H1 (cell line): ENCODE results near the gene C5. TPM values are rescaled to one million over a fixed set of nuclear protein-coding genes. Genes with fewer than 3 reads are reported as not detected.

Experiments used
- CTCF ChIA-PET: fragments of 300-600 bp; sonication (Branson Sonifier 250); formaldehyde crosslinking; loops from one replicate; lab custom pipeline; 2021; ENCODE audit not compliant: partially characterized antibody; lab: Charles Lee
- POLR2A ChIA-PET: fragments of 300-600 bp; sonication (Branson Sonifier 250); formaldehyde crosslinking; loops from one replicate; lab custom pipeline; 2021; ENCODE audit warnings: inconsistent platforms; ENCODE audit not compliant: partially characterized antibody; lab: Charles Lee
- DNase-seq, 2 experiments: peaks; one replicate each; pipeline versions ENCODE4 v3.0.0 to v3.0.0-alpha.2; 2010 to 2022; ENCODE audit warnings: low spot score in 2 of 2, low read depth in 1 of 2, mixed read lengths in 1 of 2
- FAIRE-seq: peaks from 2 replicates; lab custom pipeline; 2011; peaks lifted over from hg19 to GRCh38; lab: Jason Lieb, UNC
- H2AFZ ChIP-seq: 2 replicates; pipeline ENCODE4 v1.8.1; 2012; ENCODE audit warnings: low read length, inconsistent platforms
- H2AK5ac ChIP-seq: 2 replicates; pipeline ENCODE4 v1.6.1; 2013; ENCODE audit warnings: low read depth, low read length
- H2BK120ac ChIP-seq: replicated peaks from 2 replicates; pipeline ENCODE3; 2013; ENCODE audit warnings: low read depth, low read length, inconsistent platforms
- H2BK12ac ChIP-seq: 2 replicates; pipeline ENCODE4 v1.6.1; 2013; ENCODE audit warnings: low read depth, low read length
- H2BK15ac ChIP-seq: 2 replicates; pipeline ENCODE4 v1.6.1; 2013; ENCODE audit warnings: low read length
- H2BK20ac ChIP-seq: 2 replicates; pipeline ENCODE4 v1.6.1; 2013; ENCODE audit warnings: low read length
- H2BK5ac ChIP-seq: 2 replicates; pipeline ENCODE4 v1.6.1; 2013; ENCODE audit warnings: low read depth, low read length
- H3K14ac ChIP-seq: 2 replicates; pipeline ENCODE4 v1.6.1; 2013; ENCODE audit warnings: inconsistent platforms; ENCODE audit not compliant: insufficient read length
- H3K18ac ChIP-seq: 2 replicates; pipeline ENCODE4 v1.6.1; 2013; ENCODE audit warnings: low read length; ENCODE audit errors: extremely low read depth
- H3K23ac ChIP-seq: 2 replicates; pipeline ENCODE4 v1.6.1; 2013; ENCODE audit warnings: inconsistent platforms; ENCODE audit not compliant: insufficient read length
- H3K23me2 ChIP-seq: 2 replicates; pipeline ENCODE4 v1.6.1; 2013; ENCODE audit warnings: low read depth, low read length
- H3K27ac ChIP-seq: 2 replicates; pipeline ENCODE4 v1.6.1; 2011; ENCODE audit warnings: low read depth, low read length, inconsistent platforms
- H3K27me3 ChIP-seq, 4 experiments: replicated peaks in 1 of 4; 1 replicate in 1 of 4; 2 replicates in 3 of 4; pipeline versions ENCODE4 v1.6.1 to v1.8.1; 2011 to 2013; ENCODE audit warnings: low read length in 3 of 4, mild to moderate bottlenecking in 3 of 4, inconsistent platforms in 2 of 4, mixed read lengths in 2 of 4, moderate library complexity in 1 of 4; ENCODE audit not compliant: control insufficient read depth in 3 of 4, insufficient read depth in 3 of 4; ENCODE audit errors: extremely low read depth in 1 of 4
- H3K36me3 ChIP-seq, 4 experiments: 2 replicates each; pipeline versions ENCODE4 v1.6.1 to v1.8.1; 2011 to 2013; ENCODE audit warnings: mild to moderate bottlenecking in 4 of 4, low read length in 3 of 4, moderate library complexity in 2 of 4, control low read depth in 1 of 4, inconsistent platforms in 1 of 4; ENCODE audit not compliant: insufficient read depth in 4 of 4, control insufficient read depth in 2 of 4
- H3K4ac ChIP-seq: replicated peaks from 2 replicates; pipeline ENCODE3; 2013; ENCODE audit warnings: low read length, low read depth, mixed read lengths, inconsistent platforms; ENCODE audit not compliant: insufficient read length
- H3K4me1 ChIP-seq, 4 experiments: replicated peaks in 1 of 4; 1 replicate in 1 of 4; 2 replicates in 3 of 4; pipeline versions ENCODE4 v1.6.1 to v1.8.1; 2011 to 2013; ENCODE audit warnings: low read length in 3 of 4, inconsistent platforms in 2 of 4, mixed read lengths in 1 of 4; ENCODE audit not compliant: insufficient read depth in 4 of 4, control insufficient read depth in 3 of 4
- H3K4me2 ChIP-seq, 2 experiments: 2 replicates each; pipeline versions ENCODE4 v1.6.1 to v1.8.1; 2011 to 2013; ENCODE audit warnings: low read depth in 2 of 2, low read length in 2 of 2, control low read depth in 1 of 2, inconsistent platforms in 1 of 2, mild to moderate bottlenecking in 1 of 2; ENCODE audit not compliant: insufficient read depth in 1 of 2
- H3K4me3 ChIP-seq, 4 experiments: fragments of 200-600, 300-600 bp in 1 of 4; sonication (generic), shearing (Covaris generic), sonication (Bioruptor Twin) in 1 of 4; 2 replicates each; pipeline versions ENCODE4 v1.5.1 to v1.8.1; 2011 to 2016; ENCODE audit warnings: low read length in 4 of 4, low read depth in 3 of 4, control low read depth in 2 of 4, inconsistent platforms in 2 of 4, mild to moderate bottlenecking in 2 of 4, mixed read lengths in 1 of 4, moderate library complexity in 1 of 4; ENCODE audit not compliant: insufficient read depth in 2 of 4; ENCODE audit errors: extremely low read depth in 1 of 4
- H3K56ac ChIP-seq: replicated peaks from 2 replicates; pipeline ENCODE3; 2013; ENCODE audit warnings: low read depth, mild to moderate bottlenecking, mixed read lengths, low read length, inconsistent platforms; ENCODE audit not compliant: insufficient read length
- H3K79me1 ChIP-seq: 2 replicates; pipeline ENCODE4 v1.6.1; 2013; ENCODE audit warnings: low read depth, low read length, control low read depth
- H3K79me2 ChIP-seq, 2 experiments: 2 replicates each; pipeline versions ENCODE4 v1.6.1 to v1.8.1; 2012 to 2013; ENCODE audit warnings: low read length in 2 of 2, mild to moderate bottlenecking in 2 of 2, inconsistent platforms in 1 of 2; ENCODE audit not compliant: insufficient read depth in 2 of 2, control insufficient read depth in 1 of 2
- H3K9ac ChIP-seq, 4 experiments: replicated peaks in 1 of 4; 1 replicate in 1 of 4; 2 replicates in 3 of 4; pipeline versions ENCODE4 v1.6.1 to v1.8.1; 2011 to 2013; ENCODE audit warnings: low read depth in 3 of 4, low read length in 3 of 4, control low read depth in 2 of 4, mild to moderate bottlenecking in 2 of 4, moderate library complexity in 2 of 4, inconsistent platforms in 1 of 4; ENCODE audit errors: extremely low read depth in 1 of 4
- H3K9me3 ChIP-seq, 2 experiments: 2 replicates each; pipeline versions ENCODE4 v1.6.1 to v1.8.1; 2012 to 2013; ENCODE audit warnings: mild to moderate bottlenecking in 2 of 2, moderate library complexity in 2 of 2, control low read depth in 1 of 2, inconsistent platforms in 1 of 2, low read depth in 1 of 2, low read length in 1 of 2, mixed read lengths in 1 of 2; ENCODE audit not compliant: insufficient read depth in 2 of 2
- H4K20me1 ChIP-seq, 2 experiments: replicated peaks in 1 of 2; 2 replicates each; pipeline versions ENCODE3 to v1.8.1; 2011 to 2013; ENCODE audit warnings: inconsistent platforms in 2 of 2, low read length in 2 of 2, mild to moderate bottlenecking in 1 of 2; ENCODE audit not compliant: insufficient read depth in 2 of 2, control insufficient read depth in 1 of 2
- H4K5ac ChIP-seq: 2 replicates; pipeline ENCODE4 v1.6.1; 2013; ENCODE audit warnings: low read length, low read depth, mixed read lengths, inconsistent platforms; ENCODE audit not compliant: insufficient read length
- H4K8ac ChIP-seq: 2 replicates; pipeline ENCODE4 v1.8.0; 2013; ENCODE audit warnings: mild to moderate bottlenecking, moderate library complexity, low read length, inconsistent platforms; ENCODE audit not compliant: insufficient read depth; ENCODE audit errors: extremely low read depth
- H4K91ac ChIP-seq: replicated peaks from 2 replicates; pipeline ENCODE3; 2013; ENCODE audit warnings: low read length, mixed read lengths, inconsistent platforms; ENCODE audit not compliant: insufficient read length
- CBX8 ChIP-seq: fragments of 300-800, 300-1000 bp; sonication (generic); IDR thresholded peaks from 2 replicates; pipeline ENCODE4 v1.7.1; 2016; ENCODE audit warnings: low read depth, low read length, borderline replicate concordance
- EP300 ChIP-seq, 2 experiments: IDR thresholded peaks; 1 replicate in 1 of 2; 2 replicates in 1 of 2; pipeline ENCODE4 v1.6.1; 2011 to 2012; ENCODE audit warnings: low read depth in 2 of 2, low read length in 2 of 2, mild to moderate bottlenecking in 2 of 2, borderline replicate concordance in 1 of 2, inconsistent platforms in 1 of 2, moderate library complexity in 1 of 2
- PHF8 ChIP-seq: fragments of 200-600 bp; sonication (generic); conservative IDR thresholded peaks from 2 replicates; pipeline ENCODE4 v1.7.1; 2012; ENCODE audit warnings: low read depth, mild to moderate bottlenecking, inconsistent platforms, low read length, moderate library complexity
- WGBS, 2 experiments: shearing (Covaris generic) in 1 of 2; methylation state at CpG; one replicate each; pipeline versions ENCODE4 v1.1.6 to v1.1.7; 2013 to 2015; ENCODE audit warnings: low lambda C conversion rate in 2 of 2, mixed read lengths in 2 of 2, inconsistent platforms in 1 of 2, low coverage in 1 of 2, missing lambda C conversion rate in 1 of 2; ENCODE audit not compliant: insufficient replicate concordance in 2 of 2, insufficient coverage in 1 of 2, insufficient read length in 1 of 2; ENCODE audit errors: extremely low coverage in 1 of 2, missing lambda C conversion rate in 1 of 2; 5-methylcytosine and 5-hydroxymethylcytosine counted together
- polyA plus RNA-seq, 7 experiments: library from polyadenylated mRNA; depleted of rRNA in 3 of 7; stranded (reverse) in 5 of 7; unstranded in 2 of 7; fragments of >200 nt in 5 of 7; fragments of 200-250 nt in 2 of 7; gene quantifications; 1 replicate in 5 of 7; 2 replicates in 1 of 7; 4 replicates in 1 of 7; pipeline versions ENCODE4 v1.2.1 to v1.2.3, GENCODE V29; 2011 to 2013; ENCODE audit warnings: missing spikeins in 2 of 7, mixed read lengths in 2 of 7
- total RNA-seq: library from RNA; stranded (reverse); fragmentation: NEBNext Ultra II Directional; extraction: Animal tissue kit (Norgen Biotek cat#: 25700); gene quantifications from 2 replicates; pipeline ENCODE4 v1.2.1, GENCODE V29; 2021

Gene C5
- total and polyA plus RNA-seq, 2 of the 8 experiments (the other 6 are each of a cell fraction or from before 2014, with no cell fraction given) = 0.24 to 0.35 TPM

GRCh38 chr9:120932086-120932823 is 117.8 kb downstream of the C5 start:
- H3K4me3 ChIP-seq = no peak overlapping the region
- no peak overlapping the region for H3K4ac ChIP-seq
- H3K9me3 ChIP-seq = no peaks in the 10 kb centered on the region
- H3K4me2 ChIP-seq = no peak overlapping the region
- CTCF ChIA-PET = interaction anchor here (1.3 to 12.5 kb wide), 3 partner anchors 9 to 66 kb away, joined by 4 to 108 read pairs (median 6); no protein-coding TSS in a partner anchor
- H3K56ac ChIP-seq = no peak overlapping the region
- H3K18ac ChIP-seq = peak overlapping the region; percentile 20; the same call in 1 of the 2 replicates
- no peaks in the 10 kb centered on the region for H3K36me3 ChIP-seq
- FAIRE-seq (no peak), DNase-seq (no peak)
- H2BK15ac ChIP-seq = no peak overlapping the region
- TF ChIP-seq CBX8 (no peak), EP300 (IDR thresholded peaks at IDR 0.05; ENCODE audit: borderline replicate concordance in 1 of 2, low read depth in 2 of 2, low read length in 2 of 2) (no peak), PHF8 (no peak)
- H3K4me1 ChIP-seq = peaks cover 0 to 10% (median 2%) of the 10 kb centered on the region in 4 experiments; a peak in 4 of 7 replicates
- no peak overlapping the region for H4K91ac ChIP-seq
- no peaks in the 10 kb centered on the region for H3K79me2 ChIP-seq
- H3K23ac ChIP-seq = no peak overlapping the region
- no peak overlapping the region for H3K27ac ChIP-seq
- peaks cover 3% of the 10 kb centered on the region; the same call in 1 of the 2 replicates for H3K23me2 ChIP-seq
- WGBS, 2 experiments = 83% methylated on average over 6 of the region's 6 CpGs; no CpG with 5 or more reads in 1 of the 2 experiments
- H4K5ac ChIP-seq = no peak overlapping the region
- no peak overlapping the region for H2BK20ac ChIP-seq
- H3K79me1 ChIP-seq = no peaks in the 10 kb centered on the region
- peaks cover 0 to 6% (median 2%) of the 10 kb centered on the region in 4 experiments; a peak in 1 of 7 replicates for H3K27me3 ChIP-seq
- H3K14ac ChIP-seq = no peak overlapping the region
- H2BK5ac ChIP-seq = no peak overlapping the region
- H2BK12ac ChIP-seq = no peak overlapping the region
- H2AK5ac ChIP-seq = no peak overlapping the region
- H4K8ac ChIP-seq = no peak overlapping the region
- no peaks in the 10 kb centered on the region for H4K20me1 ChIP-seq
- POLR2A ChIA-PET = interaction anchor here (1.6 kb wide), 1 partner anchor 9 kb away, joined by 3 read pairs; no protein-coding TSS in a partner anchor
- H3K9ac ChIP-seq = no peak overlapping the region
- no peak overlapping the region for H2BK120ac ChIP-seq
- peak overlapping the region; percentile 37; the same call in 1 of the 2 replicates for H2AFZ ChIP-seq
